ENCODE measurements around the gene EPB41.
"Not testable (repeated sequence)": the region's sequence is repeated elsewhere in the genome, so short reads cannot be mapped to it uniquely, and the experiment has no call there.

Gene EPB41

GRCh38 chr1:28927648-28928313 lies 13.4 kb downstream of the EPB41 start:
- no peak for DNase-seq (ENCODE audit: low spot score)

GRCh38 chr1:28928314-28928941 lies 14.1 kb downstream of the EPB41 start:
- DNase-seq (ENCODE audit: low spot score) = no peak

- DNase-seq (ENCODE audit: low spot score) = no peak
Measured at GRCh38 chr1:28933277-28933676, 18.9 kb downstream of the EPB41 start.

GRCh38 chr1:28933918-28934317 lies 19.5 kb downstream of the EPB41 start:
- DNase-seq (ENCODE audit: low spot score) = no peak

GRCh38 chr1:28934676-28935075 lies 20.3 kb downstream of the EPB41 start:
- DNase-seq (ENCODE audit: low spot score) = no peak

GRCh38 chr1:28935293-28935692 lies 20.9 kb downstream of the EPB41 start:
- no peak for DNase-seq (ENCODE audit: low spot score)

DNA sequence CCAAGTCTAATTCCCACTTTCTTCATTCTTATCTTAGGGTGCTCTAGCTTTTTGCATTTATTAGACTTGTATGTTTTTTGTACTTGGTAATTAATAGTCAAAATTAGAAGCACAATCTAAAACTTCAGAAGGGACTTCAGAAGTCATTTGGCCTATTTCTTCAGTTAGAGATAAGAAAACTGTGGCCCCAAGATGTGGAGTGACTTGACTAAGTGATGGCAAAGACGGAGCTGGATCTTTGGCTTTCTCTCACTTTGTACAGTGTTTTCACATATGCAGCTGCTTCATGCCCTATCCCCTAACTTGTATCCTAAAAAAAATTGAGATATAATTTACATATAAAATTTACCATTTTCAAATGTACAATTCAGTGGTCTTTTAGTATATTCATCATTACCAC lies 21.7 kb downstream of the EPB41 start:
- no peak for DNase-seq (ENCODE audit: low spot score)

- no peak for DNase-seq (ENCODE audit: low spot score)
Measured at GRCh38 chr1:28936528-28936927, 22.2 kb downstream of the EPB41 start.

- not testable (repeated sequence) for DNase-seq (ENCODE audit: low spot score)
Measured at GRCh38 chr1:28943581-28943980, 29.2 kb downstream of the EPB41 start.

DNA sequence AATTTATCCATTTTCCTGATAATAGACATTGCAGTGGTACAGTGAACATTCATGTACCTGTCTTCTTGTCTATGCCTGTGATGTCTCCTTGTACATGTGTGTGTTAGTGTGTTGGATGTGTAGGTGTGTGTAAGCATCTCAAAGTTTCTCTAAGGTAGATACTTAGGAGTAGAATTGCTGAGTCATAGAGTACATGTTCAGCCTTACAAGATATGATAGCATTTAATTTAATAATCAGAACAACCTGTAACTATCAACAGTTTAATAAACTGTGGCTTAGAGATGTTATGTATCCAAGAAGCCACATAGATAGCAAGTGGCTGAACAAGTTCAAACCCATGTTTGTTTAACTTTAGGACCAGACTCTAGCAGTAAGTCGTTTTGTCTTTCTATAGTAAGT lies 35.6 kb downstream of the EPB41 start:
- DNase-seq (ENCODE audit: low spot score) = no peak

DNA sequence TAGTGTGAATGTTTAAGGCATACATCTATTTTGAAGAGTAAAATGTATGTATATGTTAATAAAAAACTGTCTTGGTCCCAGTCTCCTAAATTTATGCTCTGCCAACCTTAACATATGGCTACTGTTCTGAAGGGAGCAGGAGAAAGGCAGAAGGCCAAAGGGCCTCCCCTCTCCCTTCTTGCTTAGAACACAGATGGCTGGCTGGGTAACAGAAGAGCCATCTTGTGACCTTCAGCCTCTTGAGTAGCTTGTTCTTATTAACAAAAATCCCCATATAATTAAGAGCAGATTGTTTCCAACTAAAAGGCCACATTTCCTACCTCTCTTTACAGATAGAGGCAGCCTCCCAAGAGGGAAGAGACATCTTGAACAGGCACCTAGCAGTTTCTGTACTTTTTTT lies 36.1 kb downstream of the EPB41 start:
- no peak for DNase-seq (ENCODE audit: low spot score)

GRCh38 chr1:28954126-28954726 lies 39.9 kb downstream of the EPB41 start:
- no peak for DNase-seq (ENCODE audit: low spot score)

DNA sequence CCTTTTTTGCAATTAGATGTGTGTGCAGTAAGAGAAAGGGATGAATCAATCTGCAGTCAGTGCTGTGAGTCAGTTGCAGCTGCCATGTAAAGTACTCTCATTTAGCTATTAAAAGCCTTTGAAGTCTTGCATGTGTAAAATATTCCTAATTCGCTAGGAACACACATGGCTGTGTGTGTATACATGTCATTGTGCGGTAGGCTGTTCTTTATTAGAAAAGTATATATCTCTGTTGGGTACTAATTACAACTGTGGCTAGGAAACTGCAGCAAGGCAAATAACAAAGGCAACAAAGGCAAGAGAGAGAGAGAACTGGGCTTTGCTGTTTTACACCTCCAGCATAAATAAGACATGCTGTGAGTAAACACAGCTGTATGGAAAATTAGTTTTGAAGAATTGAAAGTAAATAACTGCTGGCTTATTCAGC lies 41.7 kb downstream of the EPB41 start:
- DNase-seq (ENCODE audit: low spot score) = no peak

GRCh38 chr1:28962114-28962831 lies 47.9 kb downstream of the EPB41 start:
- DNase-seq (ENCODE audit: low spot score) = not testable (repeated sequence)

GRCh38 chr1:28965271-28965870 lies 51.0 kb downstream of the EPB41 start:
- no peak for DNase-seq (ENCODE audit: low spot score)

- DNase-seq (ENCODE audit: low spot score) = no peak
Measured at GRCh38 chr1:28966617-28967016, 52.2 kb downstream of the EPB41 start.

DNA sequence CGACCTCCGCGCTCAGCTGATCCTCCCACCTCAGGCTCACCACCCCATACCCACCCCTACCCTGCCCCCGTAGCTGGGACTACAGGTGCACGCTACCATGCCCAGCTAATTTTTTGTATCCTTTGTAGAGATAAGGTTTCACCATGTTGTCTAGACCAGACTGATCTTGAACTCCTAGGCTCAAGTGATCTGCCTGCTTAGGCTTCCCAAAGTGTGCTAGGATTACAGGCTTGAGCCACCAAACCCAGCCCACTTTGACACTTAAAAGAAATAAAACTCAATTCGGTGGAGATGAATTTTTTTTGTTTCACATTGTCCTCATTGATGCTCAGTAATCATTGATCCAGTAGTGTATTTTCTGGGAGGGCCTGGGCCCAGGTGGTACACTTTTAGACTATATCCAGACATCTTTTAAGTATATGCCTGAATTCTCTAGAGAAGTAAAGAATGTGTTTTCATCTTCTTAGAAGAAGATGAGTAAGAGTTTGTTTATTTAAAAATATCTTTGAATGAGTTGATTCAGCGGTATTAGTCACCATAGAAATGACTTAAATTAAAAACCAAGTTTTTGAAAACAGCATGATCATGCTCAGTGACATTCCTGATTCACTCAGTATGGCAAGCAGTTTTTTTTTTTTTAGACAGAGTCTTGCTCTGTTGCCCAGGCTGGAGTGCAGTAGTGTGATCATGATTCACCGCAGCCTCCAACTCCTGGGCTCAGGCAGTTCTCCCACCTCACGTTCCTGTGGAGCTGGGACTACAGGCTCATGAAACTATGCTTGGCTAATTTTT lies 57.8 kb downstream of the EPB41 start:
- no peak for DNase-seq (ENCODE audit: low spot score)

GRCh38 chr1:28973596-28974421 lies 59.4 kb downstream of the EPB41 start:
- no peak for DNase-seq (ENCODE audit: low spot score)

DNA sequence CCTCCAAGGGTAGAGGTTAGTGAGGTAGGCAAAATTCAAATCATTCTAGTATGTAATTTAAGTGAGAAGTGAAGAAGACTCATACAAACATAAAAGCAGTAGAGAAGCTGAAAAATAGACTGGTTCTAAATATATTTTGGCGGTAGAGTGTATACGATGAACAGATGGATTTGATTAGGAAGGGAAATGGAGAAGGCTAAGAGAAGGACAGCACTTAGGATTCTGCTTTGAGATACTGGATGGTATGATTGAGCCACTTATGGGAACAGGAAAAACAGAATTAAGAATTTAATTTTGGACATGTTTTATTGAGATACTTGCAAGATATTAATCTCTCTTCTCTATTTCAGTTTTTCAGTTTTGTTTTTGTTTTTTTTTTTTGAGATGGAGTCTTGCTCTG lies 60.1 kb downstream of the EPB41 start:
- DNase-seq (ENCODE audit: low spot score) = no peak

DNA sequence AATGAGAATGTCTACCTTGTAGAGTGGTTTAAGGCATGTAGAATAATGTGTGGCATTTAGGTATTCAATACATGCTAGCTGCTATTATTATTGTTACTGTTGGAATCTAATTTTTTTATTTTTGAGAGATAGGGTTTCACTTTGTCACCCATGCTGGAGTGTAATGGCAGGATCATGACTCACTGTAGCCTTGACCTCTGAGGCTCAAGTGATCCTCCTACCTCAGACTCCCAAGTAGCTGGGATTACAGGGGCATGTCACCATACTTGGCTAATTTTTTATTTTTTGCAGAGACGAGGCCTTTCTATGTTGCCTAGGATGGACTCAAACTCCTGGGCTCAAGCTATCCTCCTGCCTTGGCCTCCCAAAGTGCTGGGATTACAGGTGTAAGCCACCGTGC lies 61.9 kb downstream of the EPB41 start:
- DNase-seq (ENCODE audit: low spot score) = no peak

GRCh38 chr1:28981210-28981609 lies 66.8 kb downstream of the EPB41 start:
- DNase-seq (ENCODE audit: low spot score) = no peak

All from pons (tissue), 1 donor.